ENCODE data around the gene TMEM205. TPM values are rescaled to one million over a fixed set of nuclear protein-coding genes. Genes with fewer than 3 reads are reported as not detected.

Gene TMEM205
- total and polyA plus RNA-seq, 2 of the 13 experiments (the other 11 are each of a cell fraction or from before 2014, with no cell fraction given): 45.5 to 98.7 TPM

- TF ChIP-seq ZSCAN22 (CRISPR knock-in tag; IDR thresholded peaks at IDR 0.05): no peak
- TF ChIP-seq ATM (IDR thresholded peaks at IDR 0.05; ENCODE audit: borderline replicate concordance): no peak
- no peak for TF ChIP-seq ESRRA (CRISPR knock-in tag; IDR thresholded peaks at IDR 0.05; ENCODE audit: low read depth)
- TF ChIP-seq CHD4 (IDR thresholded peaks at IDR 0.05; ENCODE audit: borderline replicate concordance, low read length): peak; percentile 2; the same call in 1 of the 2 replicates
- TF ChIP-seq MYPOP (CRISPR knock-in tag; IDR thresholded peaks at IDR 0.05): peak; percentile 76
- no peak for TF ChIP-seq ZNF318 (CRISPR knock-in tag; IDR thresholded peaks at IDR 0.05)
- TF ChIP-seq ZMYM2 (CRISPR knock-in tag; IDR thresholded peaks at IDR 0.05): no peak
- TF ChIP-seq ZNF775 (CRISPR knock-in tag; IDR thresholded peaks at IDR 0.05; ENCODE audit: borderline replicate concordance): no peak
- no peak for TF ChIP-seq RFXAP (CRISPR knock-in tag; IDR thresholded peaks at IDR 0.05; ENCODE audit: borderline replicate concordance)
- TF ChIP-seq GLI4 (CRISPR knock-in tag; IDR thresholded peaks at IDR 0.05; ENCODE audit: borderline replicate concordance): 0 out of 2 replicates have a peak, but pooled peaks have one; percentile 27
- no peak for TF ChIP-seq ATF6 (CRISPR knock-in tag; conservative IDR thresholded peaks at IDR 0.05)
- TF ChIP-seq SETDB1 (CRISPR knock-in tag; IDR thresholded peaks at IDR 0.05; ENCODE audit: borderline replicate concordance): no peak
- TF ChIP-seq CEBPB (IDR thresholded peaks at IDR 0.05; ENCODE audit: borderline replicate concordance, low read depth, low read length): peak; percentile 83
- peak; percentile 10; the same call in 1 of the 2 replicates for TF ChIP-seq GFI1 (CRISPR knock-in tag; IDR thresholded peaks at IDR 0.05; ENCODE audit: borderline replicate concordance)
- no peak for TF ChIP-seq TBL1XR1 (IDR thresholded peaks at IDR 0.05; ENCODE audit: borderline replicate concordance, low read length, partially characterized antibody)
Measured at GRCh38 chr19:11374433-11375142, 28.5 kb upstream of the TMEM205 start, which contains the start of gene SWSAP1 (continued).
